T-helper 17 cell (primary cell): ENCODE results near the gene OR5B3. TPM values are rescaled to one million over a fixed set of nuclear protein-coding genes. Genes with fewer than 3 reads are reported as not detected.
"Not testable (repeated sequence)": the region's sequence is repeated elsewhere in the genome, so short reads cannot be mapped to it uniquely, and the experiment has no call there.

Experiments
- ATAC-seq: fragments of 150-1000 bp; cut with Tn5 transposase; 2 replicates; pipeline ENCODE4 v1.10.0; 2021; ENCODE audit warnings: mild to moderate bottlenecking, moderate library complexity
- DNase-seq, 3 donors: peaks; one replicate each; pipeline versions ENCODE4 v3.0.0 to v3.0.0-alpha.2; 2020 to 2021
- H3K9me3 ChIP-seq: one replicate; pipeline ENCODE4 v1.7.0; 2013; ENCODE audit warnings: low read length, mild to moderate bottlenecking; ENCODE audit not compliant: control insufficient read depth, poor library complexity, severe bottlenecking
- H3K27ac Mint-ChIP-seq: one replicate; pipeline ENCODE4 v1.8.0; 2022; ENCODE audit warnings: mild to moderate bottlenecking, moderate library complexity, mixed read lengths
- H3K27me3 Mint-ChIP-seq: one replicate; pipeline ENCODE4 v1.8.0; 2022; ENCODE audit warnings: mixed read lengths
- H3K36me3 Mint-ChIP-seq: one replicate; pipeline ENCODE4 v1.8.0; 2022; ENCODE audit warnings: low read depth, mixed read lengths
- H3K4me1 Mint-ChIP-seq: one replicate; pipeline ENCODE4 v1.8.0; 2022; ENCODE audit warnings: mild to moderate bottlenecking, mixed read lengths
- H3K4me3 Mint-ChIP-seq: one replicate; pipeline ENCODE4 v1.8.0; 2022; ENCODE audit warnings: mild to moderate bottlenecking, moderate library complexity, mixed read lengths
- total RNA-seq, 4 donors: library from RNA in 2 of 4; stranded (reverse) in 2 of 4; gene quantifications; one replicate each; pipeline ENCODE4 v1.2.3 and lab custom pipeline; 2022 to 2026

OR5B3 gene
- not detected for total RNA-seq
- total RNA-seq (lab: John Stamatoyannopoulos, UW): 0 reads per million in 2 donors

DNA sequence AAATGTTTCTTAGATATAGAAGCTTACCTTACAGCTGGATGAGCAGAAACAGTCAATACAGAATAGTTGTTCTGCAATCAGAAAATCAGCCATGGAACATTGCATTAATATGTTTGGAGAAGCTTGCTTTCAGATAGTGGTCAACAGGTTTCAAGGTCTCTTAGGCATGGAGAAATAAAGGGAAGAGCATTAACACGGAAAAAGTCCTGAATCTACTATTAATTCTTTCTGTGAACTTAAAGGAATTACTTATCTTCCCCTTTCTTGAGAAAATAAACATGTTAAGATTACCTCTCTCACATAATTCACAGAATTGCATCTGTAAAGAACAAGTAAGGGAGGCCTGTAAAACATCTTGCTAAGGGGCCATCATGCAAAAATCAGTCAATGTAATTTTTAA lies at the start of gene OR5B3:
TSS of gene OR5B3 (minus strand) at position 101 of the 400 bp plus-strand sequence. CDS start 3,465 bp downstream, outside the sequence.
- H3K9me3 ChIP-seq: no peaks in the 10 kb centered on the region
- Mint-ChIP-seq H3K4me1 (no peaks in the 10 kb centered on the region), H3K36me3 (no peaks in the 10 kb centered on the region), H3K27ac (no peak within 1 kb of the TSS), H3K4me3 (no peak within 1 kb of the TSS), H3K27me3 (peaks cover 4% of the 10 kb centered on the region)
- no peak for ATAC-seq
- DNase-seq: no peak

DNA sequence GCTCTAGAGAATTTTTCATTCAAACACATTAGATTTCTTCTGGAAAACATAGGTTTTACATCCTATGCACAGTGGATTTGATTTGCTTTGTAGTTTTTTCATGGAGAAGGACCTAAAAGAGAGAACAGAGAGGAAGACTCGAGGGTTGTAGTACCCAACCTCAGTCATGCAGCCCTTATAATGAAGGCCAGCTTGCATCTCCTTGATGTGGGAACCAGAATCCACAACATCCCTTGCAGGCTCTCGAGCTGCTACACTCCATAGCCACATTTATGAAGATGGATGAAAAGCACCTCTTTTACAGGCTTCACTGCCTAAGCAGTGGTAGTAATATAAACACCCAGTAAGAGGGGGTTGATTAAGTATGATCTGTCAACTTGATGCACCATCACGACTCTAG lies 44.9 kb upstream of the OR5B3 start:
- ATAC-seq: no peak
- H3K27ac Mint-ChIP-seq: no peak overlapping the region
- no peaks in the 10 kb centered on the region for H3K27me3 Mint-ChIP-seq
- H3K9me3 ChIP-seq: no peaks in the 10 kb centered on the region
- no peak for DNase-seq
- H3K4me3 Mint-ChIP-seq: no peak overlapping the region
- H3K4me1 Mint-ChIP-seq: no peaks in the 10 kb centered on the region
- no peaks in the 10 kb centered on the region for H3K36me3 Mint-ChIP-seq

- no peak overlapping the region for H3K27ac Mint-ChIP-seq
- H3K4me1 Mint-ChIP-seq: no peaks in the 10 kb centered on the region
- no peak overlapping the region for H3K4me3 Mint-ChIP-seq
- DNase-seq: no peak
- H3K9me3 ChIP-seq: no peaks in the 10 kb centered on the region
- H3K27me3 Mint-ChIP-seq: no peaks in the 10 kb centered on the region
- no peaks in the 10 kb centered on the region for H3K36me3 Mint-ChIP-seq
- no peak for ATAC-seq
Measured at GRCh38 chr11:58446294-58446693, 39.6 kb upstream of the OR5B3 start.

GRCh38 chr11:58444300-58444699 lies 37.6 kb upstream of the OR5B3 start:
- H3K9me3 ChIP-seq: no peaks in the 10 kb centered on the region
- Mint-ChIP-seq H3K27me3 (no peaks in the 10 kb centered on the region), H3K4me3 (no peak overlapping the region), H3K27ac (no peak overlapping the region), H3K36me3 (no peaks in the 10 kb centered on the region), H3K4me1 (no peaks in the 10 kb centered on the region)
- ATAC-seq: no peak
- no peak for DNase-seq

GRCh38 chr11:58442136-58442535 lies 35.5 kb upstream of the OR5B3 start, which contains the start of gene OR5B12:
OR5B12 (minus strand) TSS chr11:58442236; CDS start chr11:58440151, 2,085 bp downstream.
- Mint-ChIP-seq H3K4me3 (no peak within 1 kb of the TSS), H3K4me1 (no peaks in the 10 kb centered on the region), H3K27me3 (no peaks in the 10 kb centered on the region), H3K36me3 (peaks cover 2% of the 10 kb centered on the region), H3K27ac (no peak within 1 kb of the TSS)
- H3K9me3 ChIP-seq: no peaks in the 10 kb centered on the region
- ATAC-seq (no peak), DNase-seq (no peak)

DNA sequence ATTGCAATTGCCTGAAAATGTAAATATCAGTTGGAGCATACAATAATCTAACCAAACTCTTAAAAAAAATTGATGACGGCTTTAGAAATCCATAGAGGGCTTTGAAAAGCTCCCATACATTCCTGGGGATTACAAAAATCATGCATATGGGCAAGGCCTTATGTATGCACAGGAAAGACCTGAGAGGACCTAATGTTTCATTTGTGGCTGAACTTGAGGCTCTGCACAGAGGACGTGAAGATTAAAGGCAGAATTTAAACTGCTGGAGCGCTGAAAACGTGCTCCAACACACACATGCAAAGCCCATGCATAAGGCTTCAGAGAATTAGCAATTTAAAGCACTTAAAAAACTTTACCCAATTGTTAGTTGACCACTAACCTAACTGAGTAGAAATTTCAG lies 31.8 kb upstream of the OR5B3 start:
- no peaks in the 10 kb centered on the region for H3K9me3 ChIP-seq
- Mint-ChIP-seq H3K4me3 (no peak overlapping the region), H3K27ac (no peak overlapping the region), H3K4me1 (no peaks in the 10 kb centered on the region), H3K27me3 (no peaks in the 10 kb centered on the region), H3K36me3 (peaks cover 2% of the 10 kb centered on the region)
- DNase-seq (no peak), ATAC-seq (no peak)

GRCh38 chr11:58434217-58434616 lies 27.5 kb upstream of the OR5B3 start:
- Mint-ChIP-seq H3K4me3 (no peak overlapping the region), H3K27ac (no peak overlapping the region), H3K36me3 (peaks cover 2% of the 10 kb centered on the region), H3K4me1 (no peaks in the 10 kb centered on the region), H3K27me3 (no peaks in the 10 kb centered on the region)
- DNase-seq (no peak), ATAC-seq (no peak)
- H3K9me3 ChIP-seq: no peaks in the 10 kb centered on the region

DNA sequence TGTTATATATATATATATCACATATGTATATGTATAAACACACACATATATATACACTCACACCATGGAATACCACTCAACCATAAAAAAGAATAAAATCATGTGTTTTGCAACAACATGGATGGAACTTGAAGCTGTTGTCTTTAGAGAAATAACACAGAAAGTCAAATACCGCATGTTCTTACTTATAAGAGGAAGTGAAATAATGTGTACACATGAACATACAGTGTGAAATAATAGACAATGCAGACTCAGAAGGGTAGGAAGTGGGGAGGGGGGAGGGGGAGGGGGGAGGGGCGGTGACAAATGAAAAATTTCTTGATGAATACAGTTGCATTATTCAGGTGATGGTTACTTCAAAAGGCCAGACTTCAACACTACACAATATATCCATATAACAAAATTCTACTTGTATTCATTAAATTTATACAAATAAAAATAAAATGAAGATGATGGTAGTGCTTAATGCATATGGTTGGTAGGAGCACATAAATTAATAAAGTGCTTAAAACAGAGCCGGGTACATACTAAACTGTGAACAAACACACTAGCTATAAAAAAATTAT lies 27.0 kb upstream of the OR5B3 start:
- DNase-seq (no peak), ATAC-seq (no peak)
- H3K9me3 ChIP-seq: no peaks in the 10 kb centered on the region
- Mint-ChIP-seq H3K4me1 (no peaks in the 10 kb centered on the region), H3K36me3 (peaks cover 2% of the 10 kb centered on the region), H3K27me3 (no peaks in the 10 kb centered on the region), H3K4me3 (no peak overlapping the region), H3K27ac (no peak overlapping the region)

DNA sequence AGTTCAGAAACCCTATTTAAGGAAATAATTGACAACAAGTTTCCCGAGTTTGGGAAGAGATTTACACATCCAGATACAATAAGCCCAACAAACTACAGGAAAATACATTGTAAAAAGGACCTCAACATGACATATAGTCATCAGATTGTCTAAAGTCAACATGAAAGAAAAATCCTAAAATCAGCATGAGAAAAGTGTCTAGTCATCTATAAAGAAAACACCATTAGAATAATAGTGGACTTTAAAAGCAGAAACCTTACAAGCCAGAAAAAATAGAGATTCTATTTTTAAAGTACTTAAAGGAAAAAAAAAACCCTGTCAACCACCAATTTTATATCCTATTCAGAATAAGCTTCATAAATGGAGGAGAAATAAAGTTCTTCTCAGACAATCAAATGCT lies 22.6 kb upstream of the OR5B3 start:
- Mint-ChIP-seq H3K4me1 (no peaks in the 10 kb centered on the region), H3K4me3 (no peak overlapping the region), H3K27ac (no peak overlapping the region), H3K36me3 (no peaks in the 10 kb centered on the region), H3K27me3 (peaks cover 11% of the 10 kb centered on the region)
- DNase-seq (no peak), ATAC-seq (no peak)
- no peaks in the 10 kb centered on the region for H3K9me3 ChIP-seq

GRCh38 chr11:58428021-58428420 lies 21.3 kb upstream of the OR5B3 start, which contains the start of gene OR5B2:
OR5B2 (minus strand) TSS chr11:58428121; CDS start chr11:58423261, 4,860 bp downstream.
- Mint-ChIP-seq H3K36me3 (no peaks in the 10 kb centered on the region), H3K27ac (no peak within 1 kb of the TSS), H3K27me3 (peaks cover 11% of the 10 kb centered on the region), H3K4me3 (no peak within 1 kb of the TSS), H3K4me1 (no peaks in the 10 kb centered on the region)
- DNase-seq: no peak
- ATAC-seq: no peak
- no peaks in the 10 kb centered on the region for H3K9me3 ChIP-seq

GRCh38 chr11:58399622-58400021 lies 7.1 kb downstream of the OR5B3 start:
- not testable (repeated sequence) for DNase-seq, H3K4me3 Mint-ChIP-seq, H3K36me3 Mint-ChIP-seq, H3K27ac Mint-ChIP-seq, H3K4me1 Mint-ChIP-seq, H3K9me3 ChIP-seq, ATAC-seq
- H3K27me3 Mint-ChIP-seq: peaks cover 13% of the 10 kb centered on the region

DNA sequence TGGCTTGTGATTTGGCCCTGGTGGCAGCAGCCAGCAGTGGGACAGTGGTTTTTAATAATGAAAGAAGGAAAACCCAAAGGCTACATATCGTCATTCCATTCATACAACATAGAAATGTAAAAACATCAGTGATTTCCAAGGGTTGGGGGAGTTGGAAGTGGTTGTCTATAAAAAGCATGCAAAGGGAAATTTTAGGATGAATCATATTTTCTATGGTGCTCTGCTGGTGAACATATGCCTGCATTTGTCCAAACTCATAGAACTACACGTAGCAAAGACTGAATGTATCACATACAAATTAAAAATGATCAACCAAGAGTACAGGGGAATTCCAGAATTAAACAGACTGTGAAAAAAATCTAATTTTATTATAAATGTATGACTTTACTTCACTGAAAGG lies 11.1 kb downstream of the OR5B3 start:
- H3K4me1 Mint-ChIP-seq: no peaks in the 10 kb centered on the region
- H3K27ac Mint-ChIP-seq: no peak overlapping the region
- ATAC-seq (no peak), DNase-seq (no peak)
- H3K36me3 Mint-ChIP-seq: peaks cover 3% of the 10 kb centered on the region
- H3K4me3 Mint-ChIP-seq: no peak overlapping the region
- H3K9me3 ChIP-seq: no peaks in the 10 kb centered on the region
- H3K27me3 Mint-ChIP-seq: peaks cover 13% of the 10 kb centered on the region

- no peak overlapping the region for H3K27ac Mint-ChIP-seq
Measured at GRCh38 chr11:58394195-58394594, 12.5 kb downstream of the OR5B3 start.

GRCh38 chr11:58392746-58393145 lies 13.9 kb downstream of the OR5B3 start:
- Mint-ChIP-seq H3K4me1 (no peaks in the 10 kb centered on the region), H3K4me3 (no peak overlapping the region), H3K27me3 (peaks cover 18% of the 10 kb centered on the region), H3K27ac (no peak overlapping the region), H3K36me3 (peaks cover 3% of the 10 kb centered on the region)
- ATAC-seq (no peak), DNase-seq (no peak)
- no peaks in the 10 kb centered on the region for H3K9me3 ChIP-seq

More at GRCh38 chr11:58394195-58394594, 12.5 kb downstream of the OR5B3 start:
- Mint-ChIP-seq H3K4me1 (no peaks in the 10 kb centered on the region), H3K36me3 (peaks cover 3% of the 10 kb centered on the region), H3K4me3 (no peak overlapping the region), H3K27me3 (peaks cover 18% of the 10 kb centered on the region)
- DNase-seq: no peak
- ATAC-seq: no peak
- H3K9me3 ChIP-seq: no peaks in the 10 kb centered on the region
